NK-92 (cell line): ENCODE data around the gene ATP5PF.
A peak's percentile ranks its signal among the peaks of the same experiment; 100 is the strongest.
"Not testable (repeated sequence)": the region's sequence is repeated elsewhere in the genome, so short reads cannot be mapped to it uniquely, and the experiment has no call there.

ENCODE experiments used
- DNase-seq: peaks from one replicate; lab custom pipeline; 2025; ENCODE audit not compliant: unreplicated experiment; lab: John Stamatoyannopoulos, UW

ATP5PF gene, protein sequence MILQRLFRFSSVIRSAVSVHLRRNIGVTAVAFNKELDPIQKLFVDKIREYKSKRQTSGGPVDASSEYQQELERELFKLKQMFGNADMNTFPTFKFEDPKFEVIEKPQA

DNA sequence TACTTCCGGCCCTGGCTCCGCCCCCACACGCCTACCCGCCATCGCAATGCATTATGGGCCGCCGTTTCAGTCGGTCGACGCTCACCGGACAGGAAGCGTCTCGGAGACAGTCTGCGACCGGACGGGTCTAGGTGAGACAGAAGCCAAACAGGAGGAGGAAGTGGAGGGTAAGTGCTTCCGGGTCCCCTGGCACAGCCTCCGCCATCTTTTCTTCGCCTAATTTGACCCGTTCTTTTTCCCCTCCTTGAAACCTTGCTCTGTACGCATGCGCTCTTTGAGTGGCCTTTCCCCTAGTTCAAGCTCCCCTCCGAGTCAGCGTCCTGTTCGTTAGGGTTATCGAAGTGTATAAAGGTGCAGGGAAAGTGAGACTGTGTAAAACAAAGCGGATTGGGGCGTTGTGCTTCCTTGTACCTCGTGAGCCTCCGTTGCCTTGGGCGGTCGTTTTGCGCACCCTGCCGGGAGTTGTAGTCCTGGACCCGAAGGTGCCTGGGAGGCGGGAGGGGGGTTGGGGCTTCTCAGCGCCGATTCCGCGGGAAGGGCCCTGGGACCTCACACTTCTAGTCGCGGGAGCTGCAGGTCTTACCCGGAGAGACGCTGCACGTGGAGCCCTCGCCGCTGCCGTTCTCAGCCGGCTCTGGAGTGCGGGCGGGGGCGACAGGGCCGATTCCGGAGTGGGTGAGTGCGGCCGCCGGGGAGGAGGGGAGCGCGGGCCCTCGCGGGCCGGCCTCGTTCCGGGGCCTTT is at the start of gene ATP5PF, which contains the start of gene GABPA:
TSS of gene ATP5PF (minus strand) at position 1 of the 742 bp plus-strand sequence. CDS start 5,110 bp downstream, outside the sequence.
TSS of gene GABPA (plus strand) at position 69 of the 742 bp plus-strand sequence. CDS start 6,627 bp downstream, outside the sequence.
- DNase-seq, result peak; percentile 87

DNA sequence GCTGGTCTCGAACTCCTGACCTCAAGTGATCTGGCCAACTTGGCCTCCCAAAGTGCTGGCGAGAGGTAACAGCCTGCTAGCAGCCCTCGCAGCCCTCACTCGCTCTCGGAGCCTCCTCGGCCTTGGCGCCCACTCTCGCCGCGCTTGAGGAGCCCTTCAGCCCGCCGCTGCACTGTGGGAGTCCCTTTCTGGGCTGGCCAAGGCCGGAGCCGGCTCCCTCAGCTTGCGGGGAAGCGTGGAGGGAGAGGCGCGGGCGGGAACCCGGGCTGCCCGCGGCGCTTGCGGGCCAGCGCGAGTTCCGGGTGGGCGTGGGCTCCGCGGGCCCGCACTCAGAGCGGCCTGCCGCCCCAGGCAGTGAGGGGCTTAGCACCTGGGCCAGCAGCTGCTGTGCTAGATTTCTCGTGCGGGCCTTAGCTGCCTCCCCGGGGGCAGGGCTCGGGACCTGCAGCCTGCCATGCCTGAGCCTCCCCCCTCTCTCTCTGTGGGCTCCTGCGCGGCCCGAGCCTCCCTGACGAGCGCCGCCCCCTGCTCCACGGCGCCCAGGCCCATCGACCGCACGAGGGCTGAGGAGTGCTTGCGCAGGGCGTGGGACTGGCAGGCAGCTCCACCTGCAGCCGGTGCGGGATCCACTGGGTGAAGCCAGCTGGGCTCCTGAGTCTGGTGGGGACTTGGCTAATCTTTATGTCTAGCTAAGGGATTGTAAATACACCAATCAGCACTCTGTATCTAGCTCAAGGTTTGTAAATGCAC is 43.6 kb upstream of the ATP5PF start:
- not testable (repeated sequence) for DNase-seq

- no peak for DNase-seq
These were observed 41.7 kb upstream of the ATP5PF start for GRCh38 chr21:25776440-25776839.

DNA sequence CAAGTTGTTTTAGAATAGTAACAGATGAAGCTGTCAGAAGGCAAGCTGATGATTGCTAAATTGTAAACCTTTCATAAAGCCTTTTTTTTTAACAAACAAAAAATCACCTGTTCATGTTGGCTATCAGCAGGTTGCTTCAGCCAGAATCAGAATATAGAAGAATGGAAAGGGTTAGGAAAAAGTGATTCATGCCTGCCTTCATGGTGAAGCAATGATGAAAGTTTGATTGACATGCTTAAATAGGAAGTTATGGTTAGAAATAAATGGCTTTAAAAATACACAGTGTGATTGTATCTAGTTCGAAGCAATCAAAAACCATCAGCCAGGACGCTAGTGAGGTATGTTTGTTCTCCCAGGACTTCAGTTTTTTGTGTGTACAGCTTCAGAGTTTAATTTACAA is 38.0 kb upstream of the ATP5PF start:
- no peak for DNase-seq

GRCh38 chr21:25767921-25768320 is 33.2 kb upstream of the ATP5PF start:
- DNase-seq, result no peak

DNA sequence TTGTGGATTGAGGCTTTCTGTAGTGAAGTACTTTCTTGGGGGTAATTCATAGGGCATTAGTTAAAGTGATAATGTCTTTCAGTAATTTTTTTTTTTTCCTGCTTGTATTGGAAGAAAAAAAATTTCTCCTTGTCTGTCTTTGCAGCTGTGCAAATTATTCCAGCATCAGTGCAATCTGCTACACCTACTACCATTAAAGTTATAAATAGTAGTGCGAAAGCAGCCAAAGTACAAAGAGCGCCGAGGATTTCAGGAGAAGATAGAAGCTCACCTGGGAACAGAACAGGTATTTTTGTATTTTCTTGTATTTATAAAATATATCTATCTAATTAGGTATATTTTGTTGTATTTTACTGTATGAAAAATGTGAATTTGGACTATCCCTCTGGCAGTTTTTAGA is 29.4 kb upstream of the ATP5PF start:
- no peak for DNase-seq

- DNase-seq, result no peak
These were observed 26.0 kb upstream of the ATP5PF start for GRCh38 chr21:25760677-25761076.

- DNase-seq, result no peak
These were observed 25.4 kb upstream of the ATP5PF start for GRCh38 chr21:25760061-25760460.

DNA sequence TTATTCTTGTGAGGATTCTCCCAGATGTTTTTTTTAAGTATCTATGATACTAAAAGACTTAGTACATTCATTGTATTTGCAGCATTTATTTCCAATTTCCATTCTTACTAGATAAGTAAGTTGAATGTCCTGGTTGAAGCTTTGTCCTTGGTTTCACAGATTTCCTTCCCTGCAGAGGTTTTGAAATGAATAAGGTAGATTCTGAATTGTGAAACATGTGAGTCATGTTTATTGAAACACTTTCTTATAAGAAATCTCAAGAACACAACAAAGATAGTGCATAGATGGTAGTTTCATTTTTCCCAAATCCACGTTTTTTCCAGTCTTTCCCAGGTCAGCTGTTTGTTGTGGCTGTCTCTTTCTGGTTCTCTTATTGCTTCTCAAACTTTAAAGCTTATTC is 24.9 kb upstream of the ATP5PF start:
- no peak for DNase-seq

DNA sequence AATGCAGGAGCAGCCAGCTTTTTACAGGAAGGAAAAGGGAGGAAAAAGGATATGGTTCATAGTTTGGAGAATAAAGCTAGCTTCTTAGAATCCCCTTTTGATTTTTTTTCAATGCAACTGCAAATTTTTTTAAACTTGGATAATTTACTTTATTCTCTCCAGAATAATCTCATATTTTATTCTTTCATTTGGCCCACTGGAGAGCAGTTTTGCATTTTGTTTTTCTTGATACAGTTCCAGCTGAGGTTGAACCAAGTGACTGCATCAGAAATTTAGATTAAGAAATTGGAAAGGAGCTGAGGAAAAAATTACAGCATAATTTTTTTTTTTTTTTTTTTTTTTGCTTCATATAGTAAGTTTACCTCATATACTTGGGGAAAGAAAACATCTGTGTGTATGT is 22.8 kb upstream of the ATP5PF start:
- DNase-seq, result no peak

DNA sequence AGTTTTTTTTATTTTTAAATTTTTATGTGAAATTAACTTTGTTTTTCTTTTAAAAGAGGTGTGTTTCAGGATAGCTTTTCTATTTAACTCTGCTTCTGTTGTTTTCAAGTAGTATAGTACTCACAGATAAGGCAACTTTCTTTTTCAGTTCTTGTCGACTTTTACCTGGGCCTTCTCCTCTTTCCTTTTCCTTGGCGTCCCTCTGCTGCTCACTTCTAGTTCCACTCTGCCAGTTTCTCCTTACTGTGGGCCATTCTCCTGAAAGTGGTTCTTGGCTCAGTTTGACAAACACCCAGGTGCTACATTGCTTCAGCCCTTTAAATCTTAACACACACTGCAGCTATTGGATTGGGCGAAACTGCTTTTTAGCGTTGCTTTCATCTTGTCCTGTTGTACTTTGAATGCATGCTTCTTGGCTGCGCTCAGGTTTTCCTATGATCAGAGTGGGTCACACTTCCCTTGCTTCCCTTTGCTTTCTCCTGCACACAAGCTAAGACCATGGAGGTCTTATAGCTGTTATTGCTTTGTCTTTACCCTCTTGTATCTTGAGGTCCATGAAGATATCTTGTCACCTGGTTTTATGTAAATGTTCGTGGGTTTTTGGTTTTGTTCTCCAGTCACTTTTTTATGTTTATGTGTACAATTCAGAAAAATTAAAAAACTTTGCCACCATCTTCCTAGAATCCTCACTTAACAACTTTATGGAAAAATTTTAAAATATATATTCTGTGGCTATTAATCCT is 21.7 kb upstream of the ATP5PF start:
- DNase-seq, result no peak

DNA sequence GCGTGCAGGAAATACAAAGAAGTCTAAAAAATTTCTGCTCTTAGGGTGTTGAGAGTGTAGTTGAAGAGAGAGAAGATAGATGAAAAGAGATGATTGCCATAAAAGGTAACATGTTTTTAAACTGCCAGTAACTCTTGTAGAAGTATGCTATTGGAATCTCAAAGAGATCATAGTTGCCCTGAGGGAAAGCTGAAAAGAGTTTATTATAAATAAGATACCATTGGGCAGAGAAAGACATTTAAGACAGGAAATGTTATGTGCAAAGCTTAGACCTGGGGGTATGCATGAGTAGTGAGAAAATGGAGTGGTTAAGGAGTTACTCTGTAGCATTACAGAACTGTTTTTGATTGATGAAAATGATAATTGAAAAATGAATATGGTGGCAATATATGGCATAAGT is 17.7 kb upstream of the ATP5PF start:
- DNase-seq, result no peak

DNA sequence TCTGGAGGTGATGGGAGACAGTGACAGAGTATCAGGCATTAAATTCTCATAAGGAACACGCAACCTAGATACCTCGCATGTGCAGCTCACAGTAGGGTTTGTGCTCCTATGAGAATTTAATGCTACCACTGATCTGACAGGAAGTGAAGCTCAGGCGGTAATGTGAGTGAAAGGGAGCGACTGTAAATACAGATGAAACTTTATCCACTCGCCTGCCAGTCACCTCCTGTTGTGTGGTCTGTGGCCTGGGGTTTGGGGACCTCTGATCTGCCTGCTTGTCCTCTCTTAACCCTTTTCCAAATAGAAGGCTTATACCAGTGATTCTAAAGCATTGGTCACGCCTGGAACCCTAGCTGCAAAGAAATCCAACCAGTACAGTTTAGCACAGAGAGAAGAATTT is 15.4 kb upstream of the ATP5PF start:
- no peak for DNase-seq

GRCh38 chr21:25744854-25745253 is 10.2 kb upstream of the ATP5PF start:
- DNase-seq, result no peak

GRCh38 chr21:25742900-25743299 is 8.2 kb upstream of the ATP5PF start:
- DNase-seq, result no peak

DNA sequence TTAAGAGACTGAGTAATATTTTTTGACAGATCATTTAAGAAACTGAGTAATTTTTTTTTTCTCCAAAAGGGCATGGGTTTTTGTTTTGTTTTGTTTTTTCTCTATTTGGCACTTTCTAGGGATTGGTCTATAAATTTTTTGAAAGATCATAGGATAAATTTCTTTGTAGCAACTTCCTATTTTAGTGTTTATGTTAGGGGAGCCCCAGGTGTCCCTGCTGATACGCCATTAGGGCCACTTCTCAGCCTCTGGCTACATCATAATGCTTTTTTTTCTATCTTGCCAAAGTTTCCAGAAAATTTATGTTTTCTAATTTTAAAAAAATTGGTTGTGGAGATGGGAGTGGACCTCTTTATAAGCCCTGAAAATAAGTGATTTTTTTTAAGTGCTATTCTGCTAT is 2.7 kb upstream of the ATP5PF start:
- no peak for DNase-seq

DNA sequence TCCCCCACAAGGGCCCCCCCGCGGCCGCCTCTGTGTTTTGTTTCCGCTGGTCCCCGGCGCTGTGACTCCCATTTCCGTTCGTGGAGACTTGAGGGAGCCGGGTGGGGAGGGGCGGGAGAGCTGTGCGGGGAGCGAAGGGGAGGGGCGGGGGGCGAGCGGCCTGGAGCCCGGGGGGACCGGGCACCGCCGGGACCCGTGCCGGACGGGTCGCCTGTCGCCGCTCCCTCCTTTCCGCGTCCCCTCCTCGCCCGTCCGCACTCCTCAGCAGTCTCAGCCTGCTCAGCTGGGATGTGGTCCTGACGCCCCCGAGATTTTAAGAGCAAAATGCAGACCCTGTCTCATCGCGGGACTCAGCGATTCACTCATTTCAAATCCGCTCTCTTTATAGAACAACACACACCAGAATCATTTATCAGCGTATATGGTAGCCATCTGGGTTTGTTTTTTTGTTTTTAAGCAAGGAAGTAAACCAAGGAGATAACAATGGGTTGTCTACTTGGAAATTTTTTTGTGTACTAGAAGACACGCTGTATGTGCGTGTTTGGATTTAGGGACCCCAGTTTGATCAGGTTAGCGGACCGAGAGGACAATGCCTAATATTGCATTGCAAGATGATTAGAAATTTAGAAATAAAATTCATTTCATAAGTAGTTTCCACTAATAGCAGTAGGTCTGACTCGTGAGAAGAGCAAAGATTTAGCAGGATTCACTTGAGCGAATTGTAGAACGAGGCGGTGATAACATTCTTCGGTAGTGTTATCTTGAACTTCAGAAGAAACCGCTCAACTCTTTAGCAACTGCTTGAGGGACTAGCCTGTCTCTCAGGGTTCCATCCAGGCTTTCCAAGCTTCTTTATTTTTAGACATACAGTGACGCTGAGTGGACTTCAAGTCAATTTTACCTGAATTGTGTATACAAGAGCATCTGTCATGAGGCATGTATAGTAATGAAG is 1.2 kb upstream of the ATP5PF start:
- no peak for DNase-seq

GRCh38 chr21:25734654-25734903 is 125 bp downstream of the ATP5PF start:
- DNase-seq, result no peak

DNA sequence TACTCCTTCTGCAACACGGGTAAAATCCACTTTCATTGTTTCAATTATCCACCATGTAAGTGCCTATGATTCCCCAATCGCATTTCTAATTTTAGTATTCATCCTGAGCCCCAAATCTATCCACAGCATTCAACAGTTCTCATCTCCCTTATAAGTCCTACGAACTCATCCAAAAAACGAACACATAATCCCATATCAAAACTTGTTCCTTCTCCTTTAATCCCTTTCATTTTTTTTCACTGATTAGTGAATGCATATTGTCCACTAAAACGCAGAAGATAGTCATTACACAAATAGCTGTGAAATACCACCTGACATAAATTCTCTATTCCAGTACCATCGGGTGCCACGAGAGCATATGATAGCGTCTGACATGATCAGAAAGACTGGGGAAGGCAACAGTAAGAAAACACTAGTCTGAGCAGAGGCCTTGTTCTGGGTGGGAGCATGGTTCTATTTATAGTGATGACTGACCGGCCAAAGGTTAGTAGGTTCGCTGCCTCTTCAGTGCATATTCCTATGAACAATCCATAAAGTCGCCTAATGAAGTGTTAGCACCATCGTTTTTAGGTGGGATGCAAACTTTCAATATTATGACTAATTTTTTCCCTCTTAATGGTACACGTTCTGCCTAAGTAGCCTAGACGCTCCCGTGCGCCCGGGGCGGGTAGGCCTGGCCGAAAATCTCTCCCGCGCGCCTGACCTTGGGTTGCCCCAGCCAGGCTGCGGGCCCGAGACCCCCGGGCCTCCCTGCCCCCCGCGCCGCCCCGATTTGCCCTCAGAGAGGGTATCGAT is 648 bp downstream of the ATP5PF start:
- no peak for DNase-seq
